Thymus (tissue), 11 donors: ENCODE results near the gene KRT78. TPM values are rescaled to one million over a fixed set of nuclear protein-coding genes. Genes with fewer than 3 reads are reported as not detected.
"Not testable (repeated sequence)": the region's sequence is repeated elsewhere in the genome, so short reads cannot be mapped to it uniquely, and the experiment has no call there.

Source experiments
- DNase-seq, 9 donors: peaks; one replicate each; pipeline ENCODE4 v3.0.0-alpha.2; 2013; ENCODE audit warnings: low spot score in 9 of 9, low read depth in 6 of 9, missing footprints in 1 of 9
- H3K27ac ChIP-seq, 2 donors: one replicate each; pipeline ENCODE4 v1.5.1; 2013; ENCODE audit warnings: control low read depth in 1 of 2, low read depth in 1 of 2, low read length in 1 of 2, mild to moderate bottlenecking in 1 of 2, moderate library complexity in 1 of 2
- H3K27me3 ChIP-seq, 2 donors: one replicate each; pipeline ENCODE4 v1.5.1; 2013; ENCODE audit warnings: low read length in 1 of 2; ENCODE audit not compliant: control insufficient read depth in 2 of 2, insufficient read depth in 1 of 2
- H3K36me3 ChIP-seq, 2 donors: one replicate each; pipeline ENCODE4 v1.5.1; 2013; ENCODE audit warnings: low read length in 1 of 2, mild to moderate bottlenecking in 1 of 2, moderate library complexity in 1 of 2; ENCODE audit not compliant: control insufficient read depth in 2 of 2, insufficient read depth in 2 of 2
- H3K4me1 ChIP-seq, 2 donors: one replicate each; pipeline ENCODE4 v1.5.1; 2013; ENCODE audit warnings: low read length in 2 of 2; ENCODE audit not compliant: control insufficient read depth in 2 of 2, insufficient read depth in 2 of 2
- H3K4me3 ChIP-seq, 2 donors: one replicate each; pipeline ENCODE4 v1.5.1; 2013; ENCODE audit warnings: low read length in 2 of 2, control low read depth in 1 of 2, mild to moderate bottlenecking in 1 of 2
- H3K9me3 ChIP-seq, 2 donors: one replicate each; pipeline ENCODE4 v1.5.1; 2013; ENCODE audit warnings: low read length in 1 of 2, mild to moderate bottlenecking in 1 of 2; ENCODE audit not compliant: control insufficient read depth in 2 of 2, insufficient read depth in 1 of 2
- WGBS: extraction: QIAGEN DNeasy Blood & Tissue Kit; methylation state at CpG from one replicate; pipeline ENCODE4 v1.1.7; 2013; 5-methylcytosine and 5-hydroxymethylcytosine counted together
- polyA plus RNA-seq: library from polyadenylated mRNA; stranded (reverse); fragments of 200-250 nt; gene quantifications from one replicate; pipeline ENCODE4 v1.2.3, GENCODE V29; 2013
- total RNA-seq: library from RNA; stranded (reverse); fragments of 120-200 nt; gene quantifications from one replicate; pipeline ENCODE4 v1.2.4, GENCODE V29; 2013
- donor health status: healthy.

KRT78 gene
- total and polyA plus RNA-seq, 2 donors, result 0.42 to 7.2 TPM

DNA sequence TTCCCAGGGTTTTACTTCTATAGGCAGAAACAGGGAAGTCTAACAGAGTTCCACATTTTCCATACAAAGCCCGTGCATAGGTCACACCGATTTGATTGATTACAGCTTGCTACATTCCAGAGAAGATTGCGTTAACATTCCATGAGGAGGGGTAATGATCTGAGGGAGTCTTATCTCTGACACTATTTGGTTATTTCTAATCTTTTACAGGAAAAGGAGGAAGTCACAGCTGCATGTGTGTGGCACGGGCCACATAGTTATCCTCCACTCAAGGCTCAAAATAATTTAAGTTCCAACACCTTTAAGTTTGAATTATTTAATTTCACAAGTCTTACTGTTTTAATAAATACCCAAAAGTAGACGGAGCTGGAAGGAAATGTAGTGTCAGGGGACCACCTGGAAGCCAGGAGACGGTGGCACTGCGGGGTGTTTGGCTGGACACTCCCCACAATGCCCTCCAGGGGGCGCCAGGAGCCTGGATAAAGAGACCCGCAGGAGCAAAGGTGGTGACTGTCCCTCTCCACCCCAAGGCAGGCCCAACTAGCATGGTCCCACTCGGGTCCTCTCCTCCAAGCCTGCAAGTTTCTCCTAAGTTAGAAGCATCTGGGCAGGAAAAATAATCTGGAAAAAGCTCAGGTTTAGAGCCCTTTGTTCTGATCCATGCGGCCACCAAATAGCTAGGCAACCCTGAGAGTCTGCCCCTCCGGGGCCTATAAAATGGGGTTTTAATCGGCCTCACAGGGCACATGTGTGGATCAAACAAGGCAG, 35.9 kb upstream of the KRT78 start:
- DNase-seq, result peak in 5 of 9 donors; percentile 46 to 76 (median 57)

DNA sequence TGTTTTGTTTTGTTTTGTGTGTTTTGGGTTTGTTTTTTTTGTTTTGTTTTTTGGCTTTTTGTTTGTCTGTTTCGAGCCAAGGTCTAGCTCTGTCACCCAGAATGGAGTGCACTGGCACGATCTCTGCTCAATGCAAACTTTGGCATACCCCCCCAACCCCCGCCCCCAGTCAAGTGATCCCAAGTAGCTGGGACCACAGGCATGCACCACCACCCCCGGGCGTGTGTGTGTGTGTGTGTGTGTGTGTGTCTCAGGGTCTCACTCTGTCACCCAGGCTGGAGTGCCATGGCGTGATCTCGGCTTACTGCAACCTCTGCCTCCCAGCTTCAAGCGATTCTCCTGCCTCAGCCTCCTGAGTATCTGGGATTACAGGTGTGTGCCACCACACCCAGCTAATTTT, 31.7 kb upstream of the KRT78 start:
- not testable (repeated sequence) for DNase-seq, H3K27ac ChIP-seq, H3K9me3 ChIP-seq, H3K36me3 ChIP-seq, H3K4me3 ChIP-seq
- 83% methylated on average over 8 of the region's 8 CpGs for WGBS
- Histone ChIP-seq H3K4me1 (peaks cover 0 to 15% of the 10 kb centered on the region in 2 donors), H3K27me3 (peaks cover 0 to 19% of the 10 kb centered on the region in 2 donors)

More for the DNA sequence above, 35.9 kb upstream of the KRT78 start:
- H3K27ac ChIP-seq, result no peak overlapping the region
- no peak overlapping the region for H3K4me3 ChIP-seq
- H3K4me1 ChIP-seq, result peaks cover 0 to 4% of the 10 kb centered on the region in 2 donors
- no peaks in the 10 kb centered on the region for H3K36me3 ChIP-seq
- H3K9me3 ChIP-seq, result no peaks in the 10 kb centered on the region
- 25% methylated on average over 13 of the region's 13 CpGs for WGBS
- H3K27me3 ChIP-seq, result peaks cover 0 to 8% of the 10 kb centered on the region in 2 donors

DNA sequence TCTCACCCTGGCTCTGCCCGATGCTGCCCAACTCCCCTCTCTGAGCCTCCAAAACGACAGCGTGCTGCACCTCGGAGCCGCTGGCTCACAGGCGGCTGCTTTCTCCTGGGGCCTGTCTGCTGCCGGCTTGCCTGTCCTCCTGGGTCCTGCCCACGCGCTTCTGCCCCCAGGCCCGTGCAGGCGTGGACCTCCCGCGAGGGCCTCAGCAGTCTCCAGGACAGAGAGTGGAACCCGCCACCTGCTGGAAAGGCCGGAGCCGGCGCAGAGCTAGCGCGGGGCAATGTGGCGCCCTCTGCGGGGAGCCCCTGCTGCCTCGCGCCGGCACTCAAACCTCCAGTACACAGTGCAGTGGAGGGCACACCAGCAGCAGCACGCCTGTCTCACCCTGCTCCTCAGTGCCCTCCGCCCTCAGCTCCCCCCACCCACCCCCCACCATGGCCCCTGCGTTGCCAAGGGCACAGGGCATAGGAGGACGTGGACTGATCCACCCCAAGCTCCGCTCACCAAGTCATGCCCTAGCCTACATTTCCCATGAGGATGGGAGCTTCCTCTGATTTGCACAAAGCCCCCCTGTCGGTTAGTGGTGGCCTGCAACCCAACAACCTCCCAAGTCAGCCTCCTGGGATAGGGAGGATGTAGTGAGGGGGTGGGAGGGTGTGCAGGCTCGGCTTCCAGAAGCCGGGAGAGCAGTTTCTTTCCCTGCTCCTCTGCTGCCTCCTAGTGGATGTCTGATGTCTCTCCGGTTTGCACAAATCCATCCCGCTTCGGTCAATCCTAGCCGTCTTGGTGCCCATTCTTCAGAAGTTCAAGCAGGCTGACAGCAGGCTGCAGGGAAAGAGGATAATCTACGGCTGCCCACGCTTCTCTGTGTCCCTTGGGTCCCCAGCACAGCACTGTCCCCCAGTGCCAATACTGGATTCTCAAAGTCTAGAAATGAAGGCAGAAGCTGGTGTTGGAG, 30.9 kb upstream of the KRT78 start:
- H3K4me1 ChIP-seq, result peaks cover 0 to 17% of the 10 kb centered on the region in 2 donors
- no peaks in the 10 kb centered on the region for H3K9me3 ChIP-seq
- no peak overlapping the region for H3K4me3 ChIP-seq
- DNase-seq, result peak in 4 of 9 donors; percentile 36 to 70 (median 60)
- no peaks in the 10 kb centered on the region for H3K36me3 ChIP-seq
- no peak overlapping the region for H3K27ac ChIP-seq
- peaks cover 3 to 28% of the 10 kb centered on the region in 2 donors for H3K27me3 ChIP-seq
- WGBS, result 10% methylated on average over 38 of the region's 38 CpGs

DNA sequence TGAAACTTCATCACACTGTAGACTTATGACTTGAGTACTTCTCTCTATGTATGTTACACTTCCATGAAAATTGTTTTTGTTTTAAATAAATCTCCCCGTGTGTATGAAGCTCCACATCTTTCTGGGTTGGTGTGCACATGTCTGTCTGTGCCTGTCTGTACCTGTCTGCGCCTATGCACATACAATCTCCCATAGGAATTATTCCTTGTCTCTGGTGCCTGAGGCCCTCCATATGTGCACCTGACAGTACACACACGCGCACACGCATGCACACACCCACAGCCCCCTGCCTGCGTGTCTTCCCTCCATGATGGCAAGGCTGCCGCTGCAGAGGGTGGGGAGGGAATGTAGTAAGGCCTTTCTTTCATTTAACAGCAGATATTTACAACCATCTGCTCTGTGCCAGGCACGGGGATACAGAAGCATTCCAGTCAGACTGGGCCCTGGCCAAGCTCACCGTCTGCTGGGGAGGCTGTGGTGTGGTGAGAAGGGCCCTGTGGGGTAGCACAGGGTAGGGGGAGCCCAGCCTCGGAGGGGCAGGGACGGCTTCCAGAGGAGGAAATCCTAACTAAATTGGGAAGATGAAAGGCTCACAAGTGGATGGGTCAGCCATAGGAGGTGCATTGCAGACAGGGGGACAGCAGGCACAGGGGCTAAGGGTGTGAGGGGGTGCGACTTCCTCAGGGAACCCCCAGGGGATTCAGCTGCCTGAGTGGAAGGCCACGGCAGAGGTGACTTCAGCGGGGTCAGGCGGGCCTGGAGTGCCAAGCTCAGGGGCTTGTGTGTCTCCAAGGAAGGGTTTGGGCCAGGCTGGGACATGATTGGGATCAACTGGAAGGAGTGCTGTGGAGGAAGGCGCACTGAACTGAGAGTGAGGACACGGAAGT, 30.0 kb upstream of the KRT78 start:
- H3K9me3 ChIP-seq, result no peaks in the 10 kb centered on the region
- H3K27me3 ChIP-seq, result peaks cover 3 to 37% of the 10 kb centered on the region in 2 donors
- 91% methylated on average over 17 of the region's 17 CpGs for WGBS
- H3K36me3 ChIP-seq, result no peaks in the 10 kb centered on the region
- DNase-seq, result no peak
- H3K4me3 ChIP-seq, result no peak overlapping the region
- peaks cover 0 to 25% of the 10 kb centered on the region in 2 donors for H3K4me1 ChIP-seq
- H3K27ac ChIP-seq, result peak overlapping the region in 1 of 2 donors; percentile 42

DNA sequence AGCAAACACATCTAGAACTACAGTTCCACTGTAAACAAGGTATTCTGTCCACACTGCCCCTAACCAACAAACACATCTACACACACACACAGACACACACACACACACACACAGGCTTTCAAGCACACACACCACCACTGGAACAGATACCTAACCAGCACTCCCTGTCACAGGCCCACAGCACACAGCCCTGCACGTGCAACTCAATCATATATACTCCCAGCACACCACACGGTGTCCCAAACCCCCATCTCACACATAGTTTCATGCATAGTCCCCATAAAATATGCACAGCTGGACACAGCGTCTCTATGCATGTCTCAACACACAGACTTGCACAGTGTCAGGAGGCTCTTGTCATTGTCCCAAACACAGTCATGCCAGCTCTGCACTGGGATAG, 28.4 kb upstream of the KRT78 start:
- DNase-seq, result no peak
- peaks cover 3 to 52% of the 10 kb centered on the region in 2 donors for H3K27me3 ChIP-seq
- peaks cover 0 to 28% of the 10 kb centered on the region in 2 donors for H3K4me1 ChIP-seq

DNA sequence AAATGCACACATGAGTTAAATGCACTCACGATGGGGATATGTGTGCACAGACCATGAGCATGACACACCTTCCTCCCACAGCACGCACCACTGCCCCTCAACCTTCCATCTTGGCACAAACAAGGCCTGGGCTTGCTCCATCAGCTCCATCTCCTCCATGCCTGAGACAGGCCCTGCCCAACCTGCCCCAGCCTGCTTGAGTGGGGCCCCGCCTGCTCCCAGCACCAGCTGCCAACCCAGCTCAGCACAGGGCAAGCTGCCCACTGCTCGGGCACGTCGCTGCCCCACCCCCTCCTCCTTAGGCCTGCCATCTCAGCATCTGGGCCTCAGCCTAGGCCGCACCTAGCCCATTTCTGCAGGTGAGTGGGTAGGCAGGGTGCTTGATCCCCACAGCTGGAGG, 27.6 kb upstream of the KRT78 start:
- Histone ChIP-seq H3K4me3 (no peak overlapping the region), H3K4me1 (peaks cover 0 to 28% of the 10 kb centered on the region in 2 donors), H3K9me3 (no peaks in the 10 kb centered on the region), H3K36me3 (no peaks in the 10 kb centered on the region), H3K27ac (peak overlapping the region in 1 of 2 donors; percentile 38), H3K27me3 (peaks cover 3 to 60% of the 10 kb centered on the region in 2 donors)
- no peak for DNase-seq
- 95% methylated on average over 7 of the region's 7 CpGs for WGBS

More for the DNA sequence above, 28.4 kb upstream of the KRT78 start:
- H3K27ac ChIP-seq, result peak overlapping the region in 1 of 2 donors; percentile 20
- H3K9me3 ChIP-seq, result no peaks in the 10 kb centered on the region
- 90% methylated on average over 3 of the region's 3 CpGs for WGBS
- no peaks in the 10 kb centered on the region for H3K36me3 ChIP-seq
- no peak overlapping the region for H3K4me3 ChIP-seq

DNA sequence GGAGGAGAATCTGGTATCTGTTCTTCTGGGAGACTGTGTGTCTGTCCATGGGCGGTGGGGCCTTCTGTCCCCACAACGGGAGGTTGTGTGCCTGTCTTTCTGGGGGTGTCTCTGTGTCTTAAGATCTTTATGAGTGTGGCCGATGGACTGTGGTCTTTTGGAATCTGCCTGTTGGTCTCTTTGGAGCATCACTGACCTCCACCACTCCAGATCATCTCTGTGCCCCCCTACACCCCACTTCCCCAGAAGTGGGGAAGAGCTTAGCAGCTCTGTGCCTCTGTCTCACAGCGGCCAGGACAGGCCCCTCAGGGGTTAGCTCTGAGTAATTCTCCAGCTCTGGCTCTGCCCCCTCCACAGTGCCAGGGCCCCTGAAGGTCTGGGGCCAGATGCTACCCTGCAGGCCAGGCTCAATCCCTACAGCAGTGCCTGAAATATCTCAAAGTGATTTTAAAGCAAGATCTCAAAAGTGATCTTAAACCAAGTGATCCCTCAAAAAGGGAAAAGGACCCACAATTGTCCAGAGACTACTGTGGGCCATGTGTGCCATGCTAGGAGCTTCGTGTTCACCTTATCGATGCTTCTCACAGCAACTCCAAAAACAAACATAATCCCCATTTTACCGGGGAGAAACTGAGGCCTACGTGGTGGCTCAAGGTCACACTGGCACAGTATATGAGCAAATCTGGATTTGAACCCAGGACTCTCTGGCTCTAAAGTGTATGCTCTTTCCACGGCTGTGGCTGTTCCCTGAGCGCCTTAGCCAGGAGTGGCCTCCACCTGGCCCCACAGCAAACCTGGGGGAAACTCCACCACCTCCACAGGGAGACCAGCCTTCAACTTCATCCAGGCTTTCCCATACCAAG, 26.0 kb upstream of the KRT78 start:
- no peaks in the 10 kb centered on the region for H3K9me3 ChIP-seq
- H3K27me3 ChIP-seq, result peaks cover 3 to 60% of the 10 kb centered on the region in 2 donors
- H3K36me3 ChIP-seq, result no peaks in the 10 kb centered on the region
- 77% methylated on average over 10 of the region's 10 CpGs for WGBS
- no peak for DNase-seq
- H3K4me1 ChIP-seq, result peaks cover 0 to 30% of the 10 kb centered on the region in 2 donors
- H3K4me3 ChIP-seq, result peak overlapping the region in 1 of 2 donors; percentile 51
- H3K27ac ChIP-seq, result peak overlapping the region in 1 of 2 donors; percentile 68
